WERI-Rb-1 (cell line): ENCODE results near the gene NUDT17.

Experiments
- DNase-seq: peaks from one replicate; pipeline ENCODE4 v3.0.0-alpha.2; 2020
- H3K27ac ChIP-seq: fragments of 250-450 bp; sonication (Bioruptor Pico); 2 replicates; pipeline ENCODE4 v1.5.1; 2020; ENCODE audit warnings: mild to moderate bottlenecking, moderate library complexity
- H3K27me3 ChIP-seq: fragments of 250-450 bp; sonication (Bioruptor Pico); 2 replicates; pipeline ENCODE4 v1.5.1; 2021; ENCODE audit warnings: mild to moderate bottlenecking, low read depth, moderate library complexity; ENCODE audit not compliant: insufficient read depth, severe bottlenecking
- H3K36me3 ChIP-seq: fragments of 250-450 bp; sonication (Bioruptor Pico); 2 replicates; pipeline ENCODE4 v1.5.1; 2020; ENCODE audit warnings: mild to moderate bottlenecking, moderate library complexity
- H3K4me3 ChIP-seq: 2 replicates; pipeline ENCODE4 v1.5.1; 2011; ENCODE audit warnings: low read depth, mild to moderate bottlenecking, control low read depth, low read length
- H3K9me3 ChIP-seq: fragments of 250-450 bp; sonication (Bioruptor Pico); 2 replicates; pipeline ENCODE4 v1.5.1; 2021; ENCODE audit warnings: mild to moderate bottlenecking, moderate library complexity; ENCODE audit not compliant: severe bottlenecking
- CTCF ChIP-seq: IDR thresholded peaks from 2 replicates; pipeline ENCODE4 v1.5.1; 2011; ENCODE audit warnings: low read depth, mild to moderate bottlenecking, control low read depth, inconsistent platforms, low read length

Gene NUDT17

GRCh38 chr1:145889722-145890121, 44.3 kb downstream of the NUDT17 start:
- no peaks in the 10 kb centered on the region for H3K36me3 ChIP-seq
- DNase-seq = no peak
- TF ChIP-seq CTCF = no peak
- no peaks in the 10 kb centered on the region for H3K9me3 ChIP-seq
- no peak overlapping the region for H3K4me3 ChIP-seq
- H3K27me3 ChIP-seq = peaks cover 8% of the 10 kb centered on the region
- H3K27ac ChIP-seq = no peak overlapping the region

GRCh38 chr1:145891143-145891542, 45.7 kb downstream of the NUDT17 start:
- H3K36me3 ChIP-seq = no peaks in the 10 kb centered on the region
- no peak for DNase-seq
- no peak overlapping the region for H3K27ac ChIP-seq
- H3K27me3 ChIP-seq = no peaks in the 10 kb centered on the region
- H3K4me3 ChIP-seq = no peak overlapping the region
- no peak for TF ChIP-seq CTCF
- H3K9me3 ChIP-seq = no peaks in the 10 kb centered on the region

- H3K36me3 ChIP-seq = no peaks in the 10 kb centered on the region
- no peaks in the 10 kb centered on the region for H3K9me3 ChIP-seq
- peak; percentile 100 for DNase-seq
- TF ChIP-seq CTCF = peak; percentile 99
- H3K4me3 ChIP-seq = peak overlapping the region; percentile 12
- H3K27ac ChIP-seq = peak overlapping the region; percentile 52
- no peaks in the 10 kb centered on the region for H3K27me3 ChIP-seq
These were observed 46.4 kb downstream of the NUDT17 start for GRCh38 chr1:145891587-145892485.

- Histone ChIP-seq H3K4me3 (peak overlapping the region; percentile 12), H3K27ac (peak overlapping the region; percentile 52), H3K9me3 (no peaks in the 10 kb centered on the region), H3K27me3 (no peaks in the 10 kb centered on the region), H3K36me3 (no peaks in the 10 kb centered on the region)
- no peak for DNase-seq
- TF ChIP-seq CTCF = no peak
These were observed 47.2 kb downstream of the NUDT17 start for GRCh38 chr1:145892486-145893087.

- no peaks in the 10 kb centered on the region for H3K9me3 ChIP-seq
- H3K4me3 ChIP-seq = no peak overlapping the region
- H3K27me3 ChIP-seq = no peaks in the 10 kb centered on the region
- H3K27ac ChIP-seq = no peak overlapping the region
- no peaks in the 10 kb centered on the region for H3K36me3 ChIP-seq
- no peak for DNase-seq
- no peak for TF ChIP-seq CTCF
These were observed 48.1 kb downstream of the NUDT17 start for GRCh38 chr1:145893306-145894055.
